ENCODE results near the gene CYTH3. TPM values are rescaled to one million over a fixed set of nuclear protein-coding genes. Genes with fewer than 3 reads are reported as not detected.

The CYTH3 gene
- total and polyA plus RNA-seq, 2 of the 8 experiments (the other 6 are each of a cell fraction or from before 2014, with no cell fraction given) = 10.3 to 11.9 TPM

GRCh38 chr7:6127110-6127490 lies 145.3 kb downstream of the CYTH3 start:
- H2BK12ac ChIP-seq (ENCODE audit: low read depth, low read length) = no peak overlapping the region
- no peak overlapping the region for H3K27ac ChIP-seq (ENCODE audit: low read depth, low read length)
- H2BK5ac ChIP-seq (ENCODE audit: low read depth, low read length) = no peak overlapping the region
- H3K36me3 ChIP-seq (ENCODE audit: control insufficient read depth in 2 of 4, insufficient read depth in 4 of 4, low read length in 3 of 4) = peaks cover 5 to 18% (median 6%) of the 10 kb centered on the region in 4 experiments; a peak in 7 of 8 replicates
- no peak overlapping the region for H3K4me2 ChIP-seq (ENCODE audit: insufficient read depth in 1 of 2, low read depth in 2 of 2, low read length in 2 of 2)
- no peak overlapping the region for H3K4ac ChIP-seq (replicated peaks; ENCODE audit: insufficient read length, low read depth, low read length)
- no peak overlapping the region for H4K8ac ChIP-seq (ENCODE audit: extremely low read depth, insufficient read depth, low read length)
- H2BK120ac ChIP-seq (replicated peaks; ENCODE audit: low read depth, low read length) = no peak overlapping the region
- no peak overlapping the region for H3K4me3 ChIP-seq (ENCODE audit: extremely low read depth in 1 of 4, insufficient read depth in 2 of 4, low read depth in 3 of 4, low read length in 4 of 4)
- no peak overlapping the region for H2BK20ac ChIP-seq (ENCODE audit: low read length)
- POLR2A ChIA-PET (ENCODE audit: partially characterized antibody) = interaction anchor here (0.6 kb wide), 1 partner anchor 53 kb away, joined by 3 read pairs; no protein-coding TSS in a partner anchor
- H4K91ac ChIP-seq (replicated peaks; ENCODE audit: insufficient read length, low read length) = no peak overlapping the region
- no peak for TF ChIP-seq KDM1A (IDR thresholded peaks at IDR 0.05; ENCODE audit: borderline replicate concordance, low read length)
- TF ChIP-seq JUN (IDR thresholded peaks at IDR 0.05; ENCODE audit: low read depth, low read length) = no peak
- no peak for TF ChIP-seq KDM5A (IDR thresholded peaks at IDR 0.05; ENCODE audit: low read length)
- TF ChIP-seq CBX8 (IDR thresholded peaks at IDR 0.05; ENCODE audit: borderline replicate concordance, low read depth, low read length) = no peak
- TF ChIP-seq SAP30 (IDR thresholded peaks at IDR 0.05; ENCODE audit: insufficient read depth, insufficient replicate concordance, low read length) = no peak
- no peaks in the 10 kb centered on the region for H3K4me1 ChIP-seq (replicated peaks in 1 of 4; ENCODE audit: control insufficient read depth in 3 of 4, insufficient read depth in 4 of 4, low read length in 3 of 4)
- CTCF ChIA-PET (ENCODE audit: partially characterized antibody) = interaction anchor here (1.3 kb wide), 2 partner anchors 20 to 194 kb away, joined by 3 to 6 read pairs; no protein-coding TSS in a partner anchor
- H3K9me3 ChIP-seq (ENCODE audit: insufficient read depth in 2 of 2, low read depth in 1 of 2, low read length in 1 of 2) = no peaks in the 10 kb centered on the region
- no peaks in the 10 kb centered on the region for H3K27me3 ChIP-seq (replicated peaks in 1 of 4; ENCODE audit: control insufficient read depth in 3 of 4, extremely low read depth in 1 of 4, insufficient read depth in 3 of 4, low read length in 3 of 4)
- no peak for DNase-seq (ENCODE audit: low read depth in 1 of 2, low spot score in 2 of 2)
- H2AFZ ChIP-seq (ENCODE audit: low read length) = no peak overlapping the region
- H2BK15ac ChIP-seq (ENCODE audit: low read length) = no peak overlapping the region
- peaks cover 7% of the 10 kb centered on the region; the same call in 1 of the 2 replicates for H3K79me1 ChIP-seq (ENCODE audit: low read depth, low read length)
- no peak for FAIRE-seq
- H3K23me2 ChIP-seq (ENCODE audit: low read depth, low read length) = no peaks in the 10 kb centered on the region
- peaks cover 1 to 6% of the 10 kb centered on the region in 2 experiments for H4K20me1 ChIP-seq (replicated peaks in 1 of 2; ENCODE audit: control insufficient read depth in 1 of 2, insufficient read depth in 2 of 2, low read length in 2 of 2)
- no peak overlapping the region for H2AK5ac ChIP-seq (ENCODE audit: low read depth, low read length)
- H3K18ac ChIP-seq (ENCODE audit: extremely low read depth, low read length) = no peak overlapping the region
- no peak overlapping the region for H3K56ac ChIP-seq (replicated peaks; ENCODE audit: insufficient read length, low read depth, low read length)
- H3K79me2 ChIP-seq (ENCODE audit: control insufficient read depth in 1 of 2, insufficient read depth in 2 of 2, low read length in 2 of 2) = peaks cover 0 to 26% of the 10 kb centered on the region in 2 experiments; a peak in 2 of 4 replicates
- no peak overlapping the region for H4K5ac ChIP-seq (ENCODE audit: insufficient read length, low read depth, low read length)
- no peak overlapping the region for H3K14ac ChIP-seq (ENCODE audit: insufficient read length)
- H3K23ac ChIP-seq (ENCODE audit: insufficient read length) = no peak overlapping the region
- no peak overlapping the region for H3K9ac ChIP-seq (replicated peaks in 1 of 4; ENCODE audit: extremely low read depth in 1 of 4, low read depth in 3 of 4, low read length in 3 of 4)
- 85% methylated on average over 1 of the region's 1 CpG; no CpG with 5 or more reads in 1 of the 2 experiments for WGBS, 2 experiments (ENCODE audit: extremely low coverage in 1 of 2, insufficient coverage in 1 of 2, insufficient read length in 1 of 2, insufficient replicate concordance in 2 of 2, low coverage in 1 of 2, low lambda C conversion rate in 2 of 2, missing lambda C conversion rate in 1 of 2)

All from H1 (cell line).